GM18505 (cell line): Measurements from ENCODE around the gene PKHD1.

Experiments used
- ATAC-seq: cut with Tn5 transposase; IDR thresholded peaks from one replicate; pipeline ENCODE4 v1.9.1; 2021; ENCODE audit not compliant: unreplicated experiment
- POLR2A ChIP-seq: IDR thresholded peaks from 4 replicates; pipeline ENCODE4 v1.6.1; 2011; ENCODE audit warnings: borderline replicate concordance; ENCODE audit not compliant: insufficient read depth, insufficient read length; ENCODE audit errors: extremely low read depth

Gene PKHD1

DNA sequence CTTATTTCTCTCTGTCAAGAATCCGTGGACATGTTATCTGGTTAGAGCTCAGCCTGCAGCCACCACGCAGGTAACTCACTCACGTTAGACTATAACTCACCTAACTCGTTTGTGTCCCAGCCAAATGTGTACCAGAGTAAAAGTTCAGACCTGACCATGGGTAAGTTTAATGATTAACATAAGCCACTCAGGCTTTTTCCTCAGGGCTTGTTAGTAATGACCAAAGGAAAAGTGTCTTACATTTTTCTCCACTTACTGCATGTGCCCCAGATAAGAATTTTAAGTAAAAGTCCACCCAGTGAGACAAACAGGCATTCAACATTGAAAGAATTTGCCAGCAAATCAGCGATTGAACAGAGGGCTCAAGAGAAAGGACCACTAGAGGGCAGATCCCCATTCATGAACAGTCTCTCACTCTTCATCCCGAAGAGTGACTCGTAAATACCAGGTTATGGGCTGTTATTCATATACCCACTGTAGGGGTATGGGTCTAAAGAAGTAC lies at the start of gene PKHD1:
PKHD1 (minus strand) TSS at position 116 of the 502 bp plus-strand sequence. CDS start 2,680 bp downstream, outside the sequence.
- no peak for TF ChIP-seq POLR2A
- no peak for ATAC-seq

DNA sequence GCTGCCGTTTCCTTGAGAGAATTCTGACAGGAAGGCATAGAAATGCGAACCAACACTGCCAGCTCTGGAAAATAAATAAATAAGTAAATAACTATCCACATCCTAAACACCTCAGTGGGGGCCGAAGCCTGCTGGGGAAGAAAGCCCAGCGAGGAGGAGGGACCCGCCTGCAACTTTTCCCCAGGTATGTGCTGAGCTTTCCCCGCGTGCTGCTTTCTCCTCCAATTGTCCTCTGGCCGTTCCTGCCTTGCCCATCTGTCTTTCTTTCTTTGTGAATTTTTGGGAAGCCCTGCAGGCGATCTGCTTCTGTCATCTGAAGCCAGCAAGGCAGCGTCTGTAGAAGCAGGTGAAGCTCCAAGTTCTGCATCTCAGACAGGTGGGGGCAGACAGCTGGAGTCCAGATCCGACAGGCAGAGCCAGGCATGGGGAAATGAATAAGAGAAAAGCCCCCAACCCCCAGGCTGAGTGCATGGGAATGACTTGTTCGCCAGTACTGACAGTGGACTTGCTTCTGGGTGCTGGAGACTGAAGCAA lies 49.6 kb upstream of the PKHD1 start:
- TF ChIP-seq POLR2A, result no peak
- no peak for ATAC-seq

- no peak for ATAC-seq
- no peak for TF ChIP-seq POLR2A
Observed at GRCh38 chr6:52136055-52136454, 48.6 kb upstream of the PKHD1 start.

- no peak for ATAC-seq
Observed at GRCh38 chr6:52135217-52135616, 47.8 kb upstream of the PKHD1 start.

DNA sequence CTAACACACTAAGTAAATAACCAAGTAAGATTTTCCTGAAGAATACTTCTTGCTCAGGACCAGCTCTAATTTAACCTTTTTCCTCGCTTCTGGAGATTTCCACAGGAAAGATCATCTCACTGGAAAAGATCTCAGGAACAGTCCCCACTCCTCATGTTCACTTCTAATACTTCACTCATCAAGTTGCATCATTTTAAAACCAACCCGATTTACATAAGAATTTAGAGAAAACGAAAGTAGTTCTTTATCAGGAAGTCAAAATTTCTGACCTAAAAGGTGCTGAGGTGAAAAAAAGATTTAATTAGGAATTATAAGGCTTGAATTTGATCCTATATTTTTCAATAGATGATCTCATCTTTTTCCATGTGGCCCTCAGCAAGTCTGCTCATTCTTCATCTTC lies 46.6 kb upstream of the PKHD1 start:
- ATAC-seq, result no peak
- no peak for TF ChIP-seq POLR2A

More at GRCh38 chr6:52135217-52135616, 47.8 kb upstream of the PKHD1 start:
- TF ChIP-seq POLR2A, result no peak

DNA sequence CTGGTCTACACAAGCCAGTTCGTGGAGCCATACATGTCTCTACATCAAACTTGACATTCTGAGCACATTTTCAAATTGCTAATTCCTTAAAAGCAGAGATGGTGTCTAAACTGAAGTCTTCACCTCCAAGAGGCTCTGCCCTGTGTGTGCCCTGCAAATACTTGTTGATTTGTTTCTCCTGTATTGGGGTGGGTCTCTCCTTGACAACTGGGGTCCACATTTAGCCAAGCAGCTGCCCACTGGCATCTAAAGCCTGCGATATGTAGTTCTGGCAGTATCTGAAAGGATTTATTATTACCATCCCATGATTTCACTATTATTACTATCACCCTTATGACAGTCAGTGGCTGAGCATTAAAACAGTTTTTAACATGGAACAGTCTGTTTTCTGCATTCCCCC lies 45.9 kb upstream of the PKHD1 start:
- ATAC-seq, result no peak
- no peak for TF ChIP-seq POLR2A

DNA sequence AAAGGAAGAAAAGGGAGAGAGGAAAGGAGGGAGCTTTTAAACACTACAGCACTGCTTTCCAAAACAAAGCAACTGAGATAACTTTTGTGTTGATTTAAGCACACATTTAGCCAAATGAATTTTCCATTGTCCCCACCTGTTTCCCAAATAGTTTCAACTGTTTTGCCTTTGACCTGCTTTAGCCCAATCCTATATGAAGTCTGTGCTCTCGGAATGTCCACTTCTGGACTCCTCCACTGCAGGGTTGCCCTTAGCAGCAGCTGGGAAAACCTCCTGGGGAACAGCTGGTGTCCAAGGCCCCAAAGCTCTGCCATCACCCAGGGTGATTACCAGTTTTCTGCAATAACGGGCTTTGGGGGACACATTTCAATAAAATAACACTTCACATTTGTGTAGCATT lies 44.9 kb upstream of the PKHD1 start:
- no peak for ATAC-seq
- no peak for TF ChIP-seq POLR2A

- no peak for TF ChIP-seq POLR2A
Observed at GRCh38 chr6:52130440-52130839, 43.0 kb upstream of the PKHD1 start.

DNA sequence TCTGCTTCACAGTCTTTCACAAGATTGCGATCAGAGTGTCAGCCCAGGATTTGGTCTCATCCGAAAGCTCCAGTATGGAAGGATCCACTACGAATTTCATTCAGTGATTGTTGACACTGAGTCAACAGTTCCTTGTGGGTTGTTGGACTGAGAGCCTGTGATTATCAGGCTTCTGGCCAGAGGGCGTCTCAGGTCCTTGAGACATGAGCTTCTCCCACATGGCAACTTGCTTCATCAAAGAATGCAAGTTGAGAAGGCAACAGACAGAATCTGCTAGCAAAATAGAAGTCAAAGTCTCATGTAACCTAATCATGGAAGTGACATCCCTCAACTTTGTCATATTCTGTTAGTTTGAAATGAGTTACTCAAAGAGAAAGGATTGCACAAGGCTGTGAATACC lies 40.5 kb upstream of the PKHD1 start:
- TF ChIP-seq POLR2A, result no peak
- no peak for ATAC-seq

More at GRCh38 chr6:52130440-52130839, 43.0 kb upstream of the PKHD1 start:
- no peak for ATAC-seq

DNA sequence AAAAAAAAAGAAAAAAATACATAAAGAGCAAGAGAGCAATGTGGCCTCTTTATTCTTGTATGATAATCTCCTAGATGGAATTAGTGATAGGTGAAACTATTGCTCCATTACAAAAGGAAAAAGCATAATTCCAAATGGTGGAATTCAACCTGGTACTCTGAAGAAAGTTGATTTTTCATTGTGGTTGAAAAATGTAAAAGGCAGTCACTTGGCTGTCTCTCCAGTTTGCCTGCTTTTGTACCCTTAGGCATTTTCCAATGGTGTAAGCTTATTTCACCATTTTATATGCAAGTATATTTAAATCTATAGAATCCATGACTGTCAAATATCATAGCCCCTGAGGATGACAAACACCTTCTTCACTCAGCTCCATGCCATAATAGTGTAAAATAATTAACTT lies 38.8 kb upstream of the PKHD1 start:
- ATAC-seq, result no peak

GRCh38 chr6:52125572-52125971 lies 38.2 kb upstream of the PKHD1 start:
- no peak for ATAC-seq
- no peak for TF ChIP-seq POLR2A

More for the DNA sequence above, 38.8 kb upstream of the PKHD1 start:
- no peak for TF ChIP-seq POLR2A

DNA sequence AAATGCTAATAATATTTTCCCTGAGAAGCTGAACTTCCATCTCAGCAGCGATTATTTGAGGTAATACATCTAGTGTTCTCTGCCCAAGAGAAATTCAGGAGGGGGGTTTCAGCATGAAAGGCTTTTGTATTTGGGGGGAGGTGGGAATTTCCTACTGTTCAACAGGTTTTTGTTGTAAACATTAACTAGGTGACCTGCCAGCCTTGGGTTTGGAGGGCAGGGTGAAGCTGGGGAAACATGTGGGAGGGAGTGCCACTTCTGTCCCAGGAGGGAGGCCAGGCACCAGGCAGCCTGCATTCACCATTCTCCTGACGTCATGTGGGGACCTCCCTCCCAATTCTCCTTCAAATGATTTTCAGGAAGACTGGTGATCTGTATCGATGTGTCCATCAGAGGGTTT lies 37.7 kb upstream of the PKHD1 start:
- ATAC-seq, result no peak
- TF ChIP-seq POLR2A, result no peak

GRCh38 chr6:52124126-52125121 lies 37.0 kb upstream of the PKHD1 start:
- TF ChIP-seq POLR2A, result no peak
- no peak for ATAC-seq

- TF ChIP-seq POLR2A, result no peak
- no peak for ATAC-seq
Observed at GRCh38 chr6:52123251-52123650, 35.8 kb upstream of the PKHD1 start.
